ENCODE data around the gene MEOX1.

GRCh38 chr17:43658900-43659299, 2.8 kb downstream of the MEOX1 start:
- TF ChIP-seq CTCF (IDR thresholded peaks at IDR 0.05; ENCODE audit: low read length) (no peak), EZH2 (IDR thresholded peaks at IDR 0.05; ENCODE audit: borderline replicate concordance, low read length) (no peak)

Data from OCI-LY1 (cell line).